ENCODE data around the gene ABHD1. TPM values are rescaled to one million over a fixed set of nuclear protein-coding genes. Genes with fewer than 3 reads are reported as not detected.
A peak's percentile ranks its signal among the peaks of the same experiment; 100 is the strongest.

Gene ABHD1
- total and polyA plus RNA-seq, 4 donors = 0.09 to 2.0 (median 0.61) TPM

- Histone ChIP-seq H3K36me3 (ENCODE audit: control insufficient read depth in 4 of 4, insufficient read depth in 3 of 4, low read depth in 1 of 4, low read length in 3 of 4) (no peaks in the 10 kb centered on the region), H3K4me1 (ENCODE audit: control insufficient read depth in 4 of 4, insufficient read depth in 4 of 4, low read length in 3 of 4) (peaks cover 9 to 34% (median 15%) of the 10 kb centered on the region in 4 donors), H3K9me3 (ENCODE audit: control insufficient read depth in 4 of 4, low read length in 3 of 4) (no peaks in the 10 kb centered on the region), H3K4me3 (ENCODE audit: low read depth in 1 of 3, low read length in 3 of 3) (no peak overlapping the region), H3K9ac (ENCODE audit: low read depth in 1 of 2, low read length in 2 of 2) (no peak overlapping the region), H3K27ac (ENCODE audit: low read depth in 1 of 2, low read length in 2 of 2) (no peak overlapping the region), H3K27me3 (ENCODE audit: control insufficient read depth in 4 of 4, insufficient read depth in 4 of 4, low read length in 3 of 4) (no peaks in the 10 kb centered on the region)
- no peak for DNase-seq (ENCODE audit: low spot score)
- 81% methylated on average over 7 of the region's 7 CpGs for WGBS
- TF ChIP-seq RAD21 (IDR thresholded peaks at IDR 0.05) (no peak), ZBTB33 (IDR thresholded peaks at IDR 0.05) (no peak), TAF1 (conservative IDR thresholded peaks at IDR 0.05) (no peak), EGR1 (IDR thresholded peaks at IDR 0.05; ENCODE audit: low read depth in 2 of 2) (no peak), ATF3 (IDR thresholded peaks at IDR 0.05) (no peak), CTCF (IDR thresholded peaks at IDR 0.05; ENCODE audit: low read depth, low read length, missing input control) (no peak), MAX (IDR thresholded peaks at IDR 0.05) (no peak), REST (IDR thresholded peaks at IDR 0.05) (no peak), NR2F2 (IDR thresholded peaks at IDR 0.05) (no peak), HNF4A (conservative IDR thresholded peaks at IDR 0.05) (no peak)
These were observed 46.4 kb upstream of the ABHD1 start for GRCh38 chr2:27077231-27077630.

GRCh38 chr2:27078267-27079194 lies 45.1 kb upstream of the ABHD1 start, which contains the start of gene EMILIN1:
EMILIN1 (plus strand) TSS chr2:27078615; CDS start chr2:27079066, 451 bp downstream.
- no peaks in the 10 kb centered on the region for H3K36me3 ChIP-seq (ENCODE audit: control insufficient read depth in 4 of 4, insufficient read depth in 3 of 4, low read depth in 1 of 4, low read length in 3 of 4)
- H3K4me1 ChIP-seq (ENCODE audit: control insufficient read depth in 4 of 4, insufficient read depth in 4 of 4, low read length in 3 of 4) = peaks cover 9 to 38% (median 15%) of the 10 kb centered on the region in 4 donors
- TF ChIP-seq RAD21 (IDR thresholded peaks at IDR 0.05) (peak in 1 of 2 donors; percentile 17), NR2F2 (IDR thresholded peaks at IDR 0.05) (peak; percentile 84), CTCF (IDR thresholded peaks at IDR 0.05; ENCODE audit: low read depth, low read length, missing input control) (no peak), SP1 (IDR thresholded peaks at IDR 0.05) (peak; percentile 43), RXRA (IDR thresholded peaks at IDR 0.05) (peak; percentile 46 to 63), GABPA (IDR thresholded peaks at IDR 0.05 in 1 of 2, conservative IDR thresholded peaks at IDR 0.05 in 1 of 2) (no peak)
- peak within 1 kb of the TSS in 1 of 3 donors; percentile 37 for H3K4me3 ChIP-seq (ENCODE audit: low read depth in 1 of 3, low read length in 3 of 3)
- H3K27me3 ChIP-seq (ENCODE audit: control insufficient read depth in 4 of 4, insufficient read depth in 4 of 4, low read length in 3 of 4) = no peaks in the 10 kb centered on the region
- no peaks in the 10 kb centered on the region for H3K9me3 ChIP-seq (ENCODE audit: control insufficient read depth in 4 of 4, low read length in 3 of 4)
- DNase-seq (ENCODE audit: low spot score) = no peak
- peak within 1 kb of the TSS; percentile 65 to 74 for H3K27ac ChIP-seq (ENCODE audit: low read depth in 1 of 2, low read length in 2 of 2)
- 63% methylated on average over 41 of the region's 41 CpGs for WGBS
- H3K9ac ChIP-seq (ENCODE audit: low read depth in 1 of 2, low read length in 2 of 2) = no peak within 1 kb of the TSS
